Prostate gland (tissue), 2 donors: Measurements from ENCODE around the gene CYB561D1. TPM values are rescaled to one million over a fixed set of nuclear protein-coding genes. Genes with fewer than 3 reads are reported as not detected.

ENCODE experiments used
- DNase-seq: peaks from one replicate; pipeline ENCODE4 v3.0.0-alpha.2; 2019; ENCODE audit warnings: low spot score
- H3K27ac ChIP-seq, 2 donors: fragments of 200-600 bp; sonication (generic); 2 replicates each; pipeline ENCODE4 v1.5.1; 2017 to 2019
- H3K27me3 ChIP-seq: fragments of 200-600 bp; sonication (generic); replicated peaks from 2 replicates; pipeline ENCODE4 v1.5.1; 2019; ENCODE audit not compliant: insufficient read depth
- H3K36me3 ChIP-seq, 2 donors: fragments of 200-600 bp; sonication (generic); 1 replicate in 1 of 2; 2 replicates in 1 of 2; pipeline versions ENCODE4 v1.5.1 to v1.8.1; 2017 to 2019
- H3K4me1 ChIP-seq: fragments of 200-600 bp; sonication (generic); replicated peaks from 2 replicates; pipeline ENCODE4 v1.5.1; 2019
- H3K4me3 ChIP-seq, 2 donors: fragments of 200-600 bp; sonication (generic); 2 replicates each; pipeline ENCODE4 v1.5.1; 2017 to 2019
- H3K9me3 ChIP-seq: fragments of 200-600 bp; sonication (generic); 2 replicates; pipeline ENCODE4 v1.5.1; 2017
- CTCF ChIP-seq, 4 experiments: fragments of 200-600 bp in 2 of 4; fragments of 450-650 bp in 2 of 4; sonication (generic) in 2 of 4; IDR thresholded peaks; 1 replicate in 3 of 4; 2 replicates in 1 of 4; pipeline ENCODE4 v1.5.1; 2016 to 2019; ENCODE audit warnings: antibody characterized with exemption in 4 of 4, mild to moderate bottlenecking in 2 of 4, moderate library complexity in 2 of 4
- POLR2A ChIP-seq: fragments of 450-650 bp; IDR thresholded peaks from one replicate; pipeline ENCODE4 v1.6.1; 2016; ENCODE audit warnings: antibody characterized with exemption, mild to moderate bottlenecking
- POLR2AphosphoS5 ChIP-seq: sonication (generic); formaldehyde crosslinking; IDR thresholded peaks from one replicate; pipeline ENCODE4 v1.6.1; 2017; ENCODE audit warnings: antibody characterized with exemption
- WGBS: methylation state at CpG from one replicate; pipeline ENCODE4 v1.1.5; 2018; 5-methylcytosine and 5-hydroxymethylcytosine counted together
- intact Hi-C: fragments of 100-400 bp; cut with DNase I; formaldehyde crosslinking; loops from one replicate; pipeline ENCODE4 v1.14.2; 2022
- total RNA-seq, 2 donors: library from RNA; depleted of rRNA; stranded (reverse); fragments of >200 nt; gene quantifications; one replicate each; pipeline ENCODE4 v1.1.0, GENCODE V29; 2016

CYB561D1 gene
- total RNA-seq, 2 donors from 2014 or later = 12.0 to 12.3 TPM

- Histone ChIP-seq H3K9me3 (no peaks in the 10 kb centered on the region), H3K27me3 (no peaks in the 10 kb centered on the region), H3K4me3 (no peak overlapping the region), H3K27ac (no peak overlapping the region), H3K36me3 (no peaks in the 10 kb centered on the region), H3K4me1 (peaks cover 8% of the 10 kb centered on the region)
- DNase-seq = no peak
- intact Hi-C loops = loop anchor here (1.0 kb wide), 1 partner anchor 35 kb away; no protein-coding TSS in a partner anchor
- 60% methylated on average over 9 of the region's 9 CpGs for WGBS
- TF ChIP-seq CTCF (IDR thresholded peaks at IDR 0.05) (no peak), POLR2AphosphoS5 (no peak), POLR2A (no peak)
These were observed 3.7 kb downstream of the CYB561D1 start for GRCh38 chr1:109497449-109498160.

GRCh38 chr1:109498161-109498801, 4.4 kb downstream of the CYB561D1 start:
- intact Hi-C loops = loop anchor here (1.0 kb wide), 1 partner anchor 34 kb away; no protein-coding TSS in a partner anchor
- TF ChIP-seq POLR2AphosphoS5 (no peak), CTCF (IDR thresholded peaks at IDR 0.05) (peak in 3 of 4 experiments; percentile 26 to 55 (median 53))
- no peaks in the 10 kb centered on the region for H3K27me3 ChIP-seq
- no peaks in the 10 kb centered on the region for H3K36me3 ChIP-seq
- no peak overlapping the region for H3K27ac ChIP-seq
- DNase-seq = no peak
- peaks cover 8% of the 10 kb centered on the region for H3K4me1 ChIP-seq
- WGBS = 58% methylated on average over 8 of the region's 12 CpGs
- H3K4me3 ChIP-seq = no peak overlapping the region
- no peaks in the 10 kb centered on the region for H3K9me3 ChIP-seq

- intact Hi-C loops = no loop called here
- Histone ChIP-seq H3K27ac (no peak overlapping the region), H3K36me3 (no peaks in the 10 kb centered on the region), H3K4me3 (no peak overlapping the region), H3K27me3 (no peaks in the 10 kb centered on the region), H3K4me1 (peaks cover 8% of the 10 kb centered on the region), H3K9me3 (no peaks in the 10 kb centered on the region)
- TF ChIP-seq POLR2A (no peak), CTCF (IDR thresholded peaks at IDR 0.05) (no peak)
- no peak for DNase-seq
- 45% methylated on average over 7 of the region's 7 CpGs for WGBS
These were observed 5.2 kb downstream of the CYB561D1 start for GRCh38 chr1:109499081-109499480.

- Histone ChIP-seq H3K4me3 (no peak overlapping the region), H3K27me3 (no peaks in the 10 kb centered on the region), H3K36me3 (no peaks in the 10 kb centered on the region), H3K9me3 (no peaks in the 10 kb centered on the region), H3K27ac (no peak overlapping the region), H3K4me1 (peaks cover 3% of the 10 kb centered on the region)
- TF ChIP-seq POLR2AphosphoS5 (no peak), CTCF (IDR thresholded peaks at IDR 0.05) (peak in 1 of 4 experiments; percentile 39)
- 59% methylated on average over 4 of the region's 4 CpGs for WGBS
- intact Hi-C loops = no loop called here
- no peak for DNase-seq
These were observed 6.0 kb downstream of the CYB561D1 start for GRCh38 chr1:109499661-109500536.
